HEK293 (cell line): ENCODE measurements around the gene UCHL1.
A peak's percentile ranks its signal among the peaks of the same experiment; 100 is the strongest.

Source experiments
- FEZF1 ChIP-seq: fragments of 450-650 bp; formaldehyde crosslinking; IDR thresholded peaks from 2 replicates; pipeline ENCODE4 v1.5.1; 2016; ENCODE audit warnings: missing biosample characterization, missing genetic modification characterization
- PRDM1 ChIP-seq: fragments of 450-650 bp; formaldehyde crosslinking; IDR thresholded peaks from 2 replicates; pipeline ENCODE4; 2016; ENCODE audit warnings: missing biosample characterization, missing genetic modification characterization
- WT1 ChIP-seq: fragments of 450-650 bp; formaldehyde crosslinking; IDR thresholded peaks from 2 replicates; pipeline ENCODE4 v1.5.1; 2016; ENCODE audit warnings: missing biosample characterization, missing genetic modification characterization
- ZBTB21 ChIP-seq: fragments of 450-650 bp; formaldehyde crosslinking; IDR thresholded peaks from 2 replicates; pipeline ENCODE4 v1.5.1; 2017; ENCODE audit warnings: missing biosample characterization, missing genetic modification characterization
- ZNF132 ChIP-seq: fragments of 450-650 bp; formaldehyde crosslinking; IDR thresholded peaks from 2 replicates; pipeline ENCODE4 v1.5.1; 2017; ENCODE audit warnings: missing biosample characterization, missing genetic modification characterization, borderline replicate concordance
- ZNF146 ChIP-seq: fragments of 450-650 bp; formaldehyde crosslinking; IDR thresholded peaks from 2 replicates; pipeline ENCODE4 v1.5.1; 2016; ENCODE audit warnings: missing biosample characterization, missing genetic modification characterization
- ZNF16 ChIP-seq: fragments of 450-650 bp; formaldehyde crosslinking; IDR thresholded peaks from 2 replicates; pipeline ENCODE4 v1.5.1; 2016; ENCODE audit warnings: low read depth, missing biosample characterization, missing genetic modification characterization
- ZNF175 ChIP-seq: fragments of 450-650 bp; formaldehyde crosslinking; IDR thresholded peaks from 2 replicates; pipeline ENCODE4 v1.5.1; 2016; ENCODE audit warnings: missing biosample characterization, missing genetic modification characterization
- ZNF302 ChIP-seq: fragments of 450-650 bp; formaldehyde crosslinking; IDR thresholded peaks from 2 replicates; pipeline ENCODE4 v1.5.1; 2016; ENCODE audit warnings: missing biosample characterization, missing genetic modification characterization, low read depth
- ZNF404 ChIP-seq: fragments of 450-650 bp; formaldehyde crosslinking; IDR thresholded peaks from 2 replicates; pipeline ENCODE4 v1.5.1; 2017; ENCODE audit warnings: missing biosample characterization, missing genetic modification characterization
- ZNF433 ChIP-seq: fragments of 450-650 bp; formaldehyde crosslinking; IDR thresholded peaks from 2 replicates; pipeline ENCODE4 v1.5.1; 2016; ENCODE audit warnings: missing biosample characterization, missing genetic modification characterization, low read depth
- ZNF514 ChIP-seq: fragments of 450-650 bp; formaldehyde crosslinking; IDR thresholded peaks from 2 replicates; pipeline ENCODE4 v1.5.1; 2016; ENCODE audit warnings: missing biosample characterization, missing genetic modification characterization
- ZNF623 ChIP-seq: fragments of 450-650 bp; formaldehyde crosslinking; IDR thresholded peaks from 2 replicates; pipeline ENCODE4 v1.5.1; 2016; ENCODE audit warnings: missing biosample characterization, missing genetic modification characterization
- ZNF707 ChIP-seq: fragments of 450-650 bp; formaldehyde crosslinking; IDR thresholded peaks from 2 replicates; pipeline ENCODE4 v1.5.1; 2016; ENCODE audit warnings: missing biosample characterization, missing genetic modification characterization
- ZNF768 ChIP-seq: fragments of 450-650 bp; formaldehyde crosslinking; IDR thresholded peaks from 2 replicates; pipeline ENCODE4 v1.5.1; 2018; ENCODE audit warnings: missing biosample characterization, mild to moderate bottlenecking, missing genetic modification characterization
- ZNF830 ChIP-seq: fragments of 450-650 bp; IDR thresholded peaks from 2 replicates; pipeline ENCODE4 v1.5.0; 2018; ENCODE audit warnings: missing biosample characterization, missing genetic modification characterization, low read depth, mild to moderate bottlenecking, moderate library complexity
- TF ChIP-seq, protein P1 (sequence below): fragments of 450-650 bp; formaldehyde crosslinking; IDR thresholded peaks from 2 replicates; pipeline ENCODE4 v1.5.1; 2016; ENCODE audit warnings: missing biosample characterization, missing genetic modification characterization, low read depth
- TF ChIP-seq, protein P2 (sequence below): fragments of 450-650 bp; formaldehyde crosslinking; IDR thresholded peaks from 2 replicates; pipeline ENCODE4 v1.5.1; 2017; ENCODE audit warnings: missing biosample characterization, mild to moderate bottlenecking, missing genetic modification characterization, moderate library complexity
- TF ChIP-seq, protein P3 (sequence below): fragments of 450-650 bp; IDR thresholded peaks from 2 replicates; pipeline ENCODE4 v1.5.1; 2018; ENCODE audit warnings: missing biosample characterization, mild to moderate bottlenecking, missing genetic modification characterization
- TF ChIP-seq, protein P4 (sequence below): fragments of 450-650 bp; formaldehyde crosslinking; IDR thresholded peaks from 2 replicates; pipeline ENCODE4 v1.5.1; 2016; ENCODE audit warnings: missing biosample characterization, missing genetic modification characterization
- TF ChIP-seq, protein P5 (sequence below): fragments of 450-650 bp; formaldehyde crosslinking; IDR thresholded peaks from 2 replicates; pipeline ENCODE4 v1.5.1; 2017; ENCODE audit warnings: missing biosample characterization, missing genetic modification characterization
- TF ChIP-seq, protein P6 (sequence below): fragments of 450-650 bp; formaldehyde crosslinking; IDR thresholded peaks from 2 replicates; pipeline ENCODE4 v1.5.1; 2016; ENCODE audit warnings: missing biosample characterization, missing genetic modification characterization

Gene UCHL1

DNA sequence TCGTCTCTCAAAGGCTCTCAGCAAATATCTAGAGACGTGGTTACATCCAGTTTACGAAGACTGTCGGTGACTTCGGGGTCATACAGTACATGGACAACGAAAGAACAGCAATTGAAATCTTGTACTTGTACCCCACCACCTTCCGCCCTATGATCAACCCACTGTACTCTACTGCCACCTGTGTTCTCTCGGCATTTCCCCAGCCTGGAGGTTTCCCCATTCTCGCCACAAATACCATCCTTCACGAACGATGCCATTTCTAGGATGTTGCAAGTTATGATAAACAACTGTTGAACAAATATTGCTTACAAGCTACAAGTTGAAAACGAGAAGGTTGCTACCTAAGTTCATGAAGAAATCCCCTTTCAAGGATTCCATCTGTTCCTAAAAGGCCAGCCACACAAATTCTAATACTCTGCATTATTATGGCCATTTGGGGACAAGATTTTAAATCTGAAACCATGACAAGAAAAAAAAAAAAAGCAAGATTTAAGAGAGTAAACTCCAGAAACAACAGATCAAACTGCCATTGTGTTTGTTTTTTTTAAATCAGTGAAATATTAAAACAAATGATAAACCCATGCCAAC is 44.0 kb upstream of the UCHL1 start (continued):
- no peak for TF ChIP-seq FEZF1
- TF ChIP-seq, protein P1, sequence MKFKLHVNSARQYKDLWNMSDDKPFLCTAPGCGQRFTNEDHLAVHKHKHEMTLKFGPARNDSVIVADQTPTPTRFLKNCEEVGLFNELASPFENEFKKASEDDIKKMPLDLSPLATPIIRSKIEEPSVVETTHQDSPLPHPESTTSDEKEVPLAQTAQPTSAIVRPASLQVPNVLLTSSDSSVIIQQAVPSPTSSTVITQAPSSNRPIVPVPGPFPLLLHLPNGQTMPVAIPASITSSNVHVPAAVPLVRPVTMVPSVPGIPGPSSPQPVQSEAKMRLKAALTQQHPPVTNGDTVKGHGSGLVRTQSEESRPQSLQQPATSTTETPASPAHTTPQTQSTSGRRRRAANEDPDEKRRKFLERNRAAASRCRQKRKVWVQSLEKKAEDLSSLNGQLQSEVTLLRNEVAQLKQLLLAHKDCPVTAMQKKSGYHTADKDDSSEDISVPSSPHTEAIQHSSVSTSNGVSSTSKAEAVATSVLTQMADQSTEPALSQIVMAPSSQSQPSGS: no peak
- TF ChIP-seq, protein P2, sequence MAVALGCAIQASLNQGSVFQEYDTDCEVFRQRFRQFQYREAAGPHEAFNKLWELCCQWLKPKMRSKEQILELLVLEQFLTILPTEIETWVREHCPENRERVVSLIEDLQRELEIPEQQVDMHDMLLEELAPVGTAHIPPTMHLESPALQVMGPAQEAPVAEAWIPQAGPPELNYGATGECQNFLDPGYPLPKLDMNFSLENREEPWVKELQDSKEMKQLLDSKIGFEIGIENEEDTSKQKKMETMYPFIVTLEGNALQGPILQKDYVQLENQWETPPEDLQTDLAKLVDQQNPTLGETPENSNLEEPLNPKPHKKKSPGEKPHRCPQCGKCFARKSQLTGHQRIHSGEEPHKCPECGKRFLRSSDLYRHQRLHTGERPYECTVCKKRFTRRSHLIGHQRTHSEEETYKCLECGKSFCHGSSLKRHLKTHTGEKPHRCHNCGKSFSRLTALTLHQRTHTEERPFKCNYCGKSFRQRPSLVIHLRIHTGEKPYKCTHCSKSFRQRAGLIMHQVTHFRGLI (tag by site-specific recombination): no peak
- TF ChIP-seq PRDM1 (tag by site-specific recombination): 0 out of 2 replicates have a peak, but pooled peaks have one; percentile 9
- no peak for TF ChIP-seq ZNF16
- TF ChIP-seq, protein P3, sequence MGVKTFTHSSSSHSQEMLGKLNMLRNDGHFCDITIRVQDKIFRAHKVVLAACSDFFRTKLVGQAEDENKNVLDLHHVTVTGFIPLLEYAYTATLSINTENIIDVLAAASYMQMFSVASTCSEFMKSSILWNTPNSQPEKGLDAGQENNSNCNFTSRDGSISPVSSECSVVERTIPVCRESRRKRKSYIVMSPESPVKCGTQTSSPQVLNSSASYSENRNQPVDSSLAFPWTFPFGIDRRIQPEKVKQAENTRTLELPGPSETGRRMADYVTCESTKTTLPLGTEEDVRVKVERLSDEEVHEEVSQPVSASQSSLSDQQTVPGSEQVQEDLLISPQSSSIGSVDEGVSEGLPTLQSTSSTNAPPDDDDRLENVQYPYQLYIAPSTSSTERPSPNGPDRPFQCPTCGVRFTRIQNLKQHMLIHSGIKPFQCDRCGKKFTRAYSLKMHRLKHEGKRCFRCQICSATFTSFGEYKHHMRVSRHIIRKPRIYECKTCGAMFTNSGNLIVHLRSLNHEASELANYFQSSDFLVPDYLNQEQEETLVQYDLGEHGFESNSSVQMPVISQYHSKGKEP (tag by site-specific recombination): no peak
- TF ChIP-seq ZNF175 (tag by site-specific recombination): no peak
- TF ChIP-seq ZNF707 (tag by site-specific recombination): no peak
- no peak for TF ChIP-seq ZNF830 (tag by site-specific recombination)
- TF ChIP-seq ZNF132 (tag by site-specific recombination): no peak
- no peak for TF ChIP-seq ZNF146 (tag by site-specific recombination)
- no peak for TF ChIP-seq ZNF623 (tag by site-specific recombination)
- TF ChIP-seq ZNF433 (tag by site-specific recombination): no peak
- TF ChIP-seq ZBTB21: no peak
- no peak for TF ChIP-seq ZNF302 (tag by site-specific recombination)
- TF ChIP-seq, protein P4, sequence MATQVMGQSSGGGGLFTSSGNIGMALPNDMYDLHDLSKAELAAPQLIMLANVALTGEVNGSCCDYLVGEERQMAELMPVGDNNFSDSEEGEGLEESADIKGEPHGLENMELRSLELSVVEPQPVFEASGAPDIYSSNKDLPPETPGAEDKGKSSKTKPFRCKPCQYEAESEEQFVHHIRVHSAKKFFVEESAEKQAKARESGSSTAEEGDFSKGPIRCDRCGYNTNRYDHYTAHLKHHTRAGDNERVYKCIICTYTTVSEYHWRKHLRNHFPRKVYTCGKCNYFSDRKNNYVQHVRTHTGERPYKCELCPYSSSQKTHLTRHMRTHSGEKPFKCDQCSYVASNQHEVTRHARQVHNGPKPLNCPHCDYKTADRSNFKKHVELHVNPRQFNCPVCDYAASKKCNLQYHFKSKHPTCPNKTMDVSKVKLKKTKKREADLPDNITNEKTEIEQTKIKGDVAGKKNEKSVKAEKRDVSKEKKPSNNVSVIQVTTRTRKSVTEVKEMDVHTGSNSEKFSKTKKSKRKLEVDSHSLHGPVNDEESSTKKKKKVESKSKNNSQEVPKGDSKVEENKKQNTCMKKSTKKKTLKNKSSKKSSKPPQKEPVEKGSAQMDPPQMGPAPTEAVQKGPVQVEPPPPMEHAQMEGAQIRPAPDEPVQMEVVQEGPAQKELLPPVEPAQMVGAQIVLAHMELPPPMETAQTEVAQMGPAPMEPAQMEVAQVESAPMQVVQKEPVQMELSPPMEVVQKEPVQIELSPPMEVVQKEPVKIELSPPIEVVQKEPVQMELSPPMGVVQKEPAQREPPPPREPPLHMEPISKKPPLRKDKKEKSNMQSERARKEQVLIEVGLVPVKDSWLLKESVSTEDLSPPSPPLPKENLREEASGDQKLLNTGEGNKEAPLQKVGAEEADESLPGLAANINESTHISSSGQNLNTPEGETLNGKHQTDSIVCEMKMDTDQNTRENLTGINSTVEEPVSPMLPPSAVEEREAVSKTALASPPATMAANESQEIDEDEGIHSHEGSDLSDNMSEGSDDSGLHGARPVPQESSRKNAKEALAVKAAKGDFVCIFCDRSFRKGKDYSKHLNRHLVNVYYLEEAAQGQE (tag by site-specific recombination): no peak
- no peak for TF ChIP-seq ZNF404 (tag by site-specific recombination)
- TF ChIP-seq, protein P5, sequence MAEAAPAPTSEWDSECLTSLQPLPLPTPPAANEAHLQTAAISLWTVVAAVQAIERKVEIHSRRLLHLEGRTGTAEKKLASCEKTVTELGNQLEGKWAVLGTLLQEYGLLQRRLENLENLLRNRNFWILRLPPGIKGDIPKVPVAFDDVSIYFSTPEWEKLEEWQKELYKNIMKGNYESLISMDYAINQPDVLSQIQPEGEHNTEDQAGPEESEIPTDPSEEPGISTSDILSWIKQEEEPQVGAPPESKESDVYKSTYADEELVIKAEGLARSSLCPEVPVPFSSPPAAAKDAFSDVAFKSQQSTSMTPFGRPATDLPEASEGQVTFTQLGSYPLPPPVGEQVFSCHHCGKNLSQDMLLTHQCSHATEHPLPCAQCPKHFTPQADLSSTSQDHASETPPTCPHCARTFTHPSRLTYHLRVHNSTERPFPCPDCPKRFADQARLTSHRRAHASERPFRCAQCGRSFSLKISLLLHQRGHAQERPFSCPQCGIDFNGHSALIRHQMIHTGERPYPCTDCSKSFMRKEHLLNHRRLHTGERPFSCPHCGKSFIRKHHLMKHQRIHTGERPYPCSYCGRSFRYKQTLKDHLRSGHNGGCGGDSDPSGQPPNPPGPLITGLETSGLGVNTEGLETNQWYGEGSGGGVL (tag by site-specific recombination): no peak
- TF ChIP-seq ZNF768 (tag by site-specific recombination): no peak
- TF ChIP-seq WT1: no peak
- no peak for TF ChIP-seq ZNF514 (tag by site-specific recombination)
- TF ChIP-seq, protein P6, sequence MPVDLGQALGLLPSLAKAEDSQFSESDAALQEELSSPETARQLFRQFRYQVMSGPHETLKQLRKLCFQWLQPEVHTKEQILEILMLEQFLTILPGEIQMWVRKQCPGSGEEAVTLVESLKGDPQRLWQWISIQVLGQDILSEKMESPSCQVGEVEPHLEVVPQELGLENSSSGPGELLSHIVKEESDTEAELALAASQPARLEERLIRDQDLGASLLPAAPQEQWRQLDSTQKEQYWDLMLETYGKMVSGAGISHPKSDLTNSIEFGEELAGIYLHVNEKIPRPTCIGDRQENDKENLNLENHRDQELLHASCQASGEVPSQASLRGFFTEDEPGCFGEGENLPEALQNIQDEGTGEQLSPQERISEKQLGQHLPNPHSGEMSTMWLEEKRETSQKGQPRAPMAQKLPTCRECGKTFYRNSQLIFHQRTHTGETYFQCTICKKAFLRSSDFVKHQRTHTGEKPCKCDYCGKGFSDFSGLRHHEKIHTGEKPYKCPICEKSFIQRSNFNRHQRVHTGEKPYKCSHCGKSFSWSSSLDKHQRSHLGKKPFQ (tag by site-specific recombination): no peak
